ENCODE data around the gene ADCYAP1.

ADCYAP1 gene

GRCh38 chr18:939166-939565 is 34.5 kb downstream of the ADCYAP1 start:
- no peak for DNase-seq (ENCODE audit: extremely low spot score)
- POLR2A ChIA-PET = no interaction called here
- TF ChIP-seq CTCF (IDR thresholded peaks at IDR 0.05; ENCODE audit: control extremely low read depth, extremely low read depth, low read depth, missing control alignments) = no peak
- CTCF ChIA-PET = no interaction called here

GRCh38 chr18:939958-940357 is 35.3 kb downstream of the ADCYAP1 start:
- no peak for TF ChIP-seq CTCF (IDR thresholded peaks at IDR 0.05; ENCODE audit: control extremely low read depth, extremely low read depth, low read depth, missing control alignments)
- ChIA-PET POLR2A (no interaction called here), CTCF (no interaction called here)
- DNase-seq (ENCODE audit: extremely low spot score) = no peak

- DNase-seq (ENCODE audit: extremely low spot score) = no peak
- ChIA-PET POLR2A (no interaction called here), CTCF (no interaction called here)
- no peak for TF ChIP-seq CTCF (IDR thresholded peaks at IDR 0.05; ENCODE audit: control extremely low read depth, extremely low read depth, low read depth, missing control alignments)
These were observed 36.7 kb downstream of the ADCYAP1 start for GRCh38 chr18:941331-941730.

DNA sequence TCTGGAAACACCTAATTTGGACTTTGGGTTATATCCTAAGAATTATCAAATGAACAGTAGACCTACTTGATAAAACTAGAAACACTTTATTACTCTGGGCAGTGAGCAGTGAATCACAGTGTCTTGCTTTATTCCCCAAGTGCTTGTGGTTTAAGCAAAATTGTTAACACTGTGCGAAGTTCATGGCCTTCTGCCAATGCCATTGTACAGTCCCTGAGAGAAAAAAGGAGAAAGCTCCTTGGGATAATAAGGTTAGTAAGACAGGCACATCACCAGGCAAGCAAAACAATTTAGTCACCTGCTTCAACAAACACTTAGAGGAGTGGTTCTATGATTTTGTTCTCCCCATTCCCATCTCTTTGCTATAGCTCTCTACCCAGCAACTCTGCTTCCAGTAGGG is 39.8 kb downstream of the ADCYAP1 start:
- no peak for TF ChIP-seq CTCF (IDR thresholded peaks at IDR 0.05; ENCODE audit: control extremely low read depth, extremely low read depth, low read depth, missing control alignments)
- ChIA-PET CTCF (interaction anchor here (1.0 kb wide), 1 partner anchor 17 kb away, joined by 3 read pairs; no protein-coding TSS in a partner anchor), POLR2A (no interaction called here)
- no peak for DNase-seq (ENCODE audit: extremely low spot score)

- ChIA-PET POLR2A (no interaction called here), CTCF (interaction anchor here (2.3 kb wide), 1 partner anchor 12 kb away, joined by 10 read pairs; no protein-coding TSS in a partner anchor)
- DNase-seq (ENCODE audit: extremely low spot score) = no peak
- no peak for TF ChIP-seq CTCF (IDR thresholded peaks at IDR 0.05; ENCODE audit: control extremely low read depth, extremely low read depth, low read depth, missing control alignments)
These were observed 45.3 kb downstream of the ADCYAP1 start for GRCh38 chr18:949724-950631.

DNA sequence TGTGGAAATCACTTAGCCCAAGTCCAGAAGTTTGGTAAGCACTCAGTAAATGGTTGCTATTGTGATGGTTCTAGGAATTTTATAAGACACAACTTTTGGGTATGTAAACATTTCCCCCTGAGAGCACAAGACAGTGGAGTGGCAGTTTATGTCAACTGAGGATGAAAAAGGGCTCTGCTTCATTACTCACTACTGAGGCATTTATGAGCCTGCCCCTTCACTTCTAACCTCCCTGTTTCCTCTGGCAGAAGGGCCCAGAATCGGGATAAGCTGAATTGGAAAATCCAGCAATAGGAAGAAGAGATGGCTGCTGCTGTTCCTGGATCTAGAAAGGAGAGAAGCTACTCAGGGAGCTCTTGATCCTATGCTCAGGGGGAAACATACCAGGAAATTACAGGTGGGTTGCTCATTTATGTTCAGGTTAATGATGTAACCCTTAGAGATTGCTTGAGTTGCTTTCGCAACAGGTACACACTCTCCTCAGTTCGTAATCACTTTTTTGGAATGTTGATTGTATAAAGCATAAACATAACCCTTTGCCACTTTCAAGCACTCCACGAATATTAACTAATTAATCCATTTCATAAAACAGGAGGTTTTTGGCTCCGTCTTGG is 46.3 kb downstream of the ADCYAP1 start:
- CTCF ChIA-PET = interaction anchor here (2.3 kb wide), 1 partner anchor 11 kb away, joined by 10 read pairs; no protein-coding TSS in a partner anchor
- no peak for TF ChIP-seq CTCF (IDR thresholded peaks at IDR 0.05; ENCODE audit: control extremely low read depth, extremely low read depth, low read depth, missing control alignments)
- POLR2A ChIA-PET = no interaction called here
- no peak for DNase-seq (ENCODE audit: extremely low spot score)
